Measurements from ENCODE around the gene SPNS2.

SPNS2 gene

DNA sequence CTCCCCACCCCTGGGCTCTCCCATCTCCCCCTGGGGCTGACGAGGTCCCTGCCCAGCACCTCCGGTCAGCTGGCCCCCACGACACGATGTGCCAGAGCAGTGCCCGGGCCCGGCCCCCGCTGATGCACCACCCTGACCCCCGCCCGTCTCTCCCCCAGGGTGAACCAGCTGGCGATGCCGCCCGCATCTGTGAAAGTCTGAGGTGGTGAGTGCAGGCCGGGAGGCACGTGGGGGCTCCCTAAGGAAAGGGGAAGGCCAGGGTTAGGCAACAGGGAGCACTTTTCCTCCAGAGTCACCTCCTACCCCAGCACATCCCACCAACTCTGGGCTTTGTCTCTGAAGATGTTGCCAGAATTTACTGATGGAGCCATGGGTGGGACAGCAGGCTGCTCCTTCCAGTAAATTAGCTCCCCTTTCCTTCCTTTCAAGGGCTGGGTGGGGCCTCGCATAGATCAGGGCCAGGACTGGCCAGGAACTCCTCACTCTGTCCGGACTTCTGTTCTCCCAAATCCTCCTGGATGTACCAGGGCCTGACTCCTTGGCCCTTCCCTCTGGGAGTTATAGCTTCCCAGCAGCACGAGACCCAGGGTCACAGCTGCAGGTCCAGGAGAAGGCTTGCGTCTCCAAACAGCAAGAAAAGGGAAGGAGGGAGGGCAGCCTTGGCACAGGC, 38.2 kb downstream of the SPNS2 start:
- no peaks in the 10 kb centered on the region for H4K20me1 ChIP-seq (ENCODE audit: insufficient read depth, low read length, poor library complexity, severe bottlenecking)
- no peaks in the 10 kb centered on the region for H3K27me3 ChIP-seq (ENCODE audit: insufficient read depth, low read length, poor library complexity, severe bottlenecking)
- H2AFZ ChIP-seq (ENCODE audit: low read length) = no peak overlapping the region
- peaks cover 14% of the 10 kb centered on the region; the same call in 1 of the 2 replicates for H3K36me3 ChIP-seq (ENCODE audit: insufficient read depth, low read length)
- no peak overlapping the region for H3K4me2 ChIP-seq (ENCODE audit: low read depth, low read length, poor library complexity, severe bottlenecking)
- no peaks in the 10 kb centered on the region for H3K4me1 ChIP-seq (ENCODE audit: insufficient read depth, low read length, poor library complexity, severe bottlenecking)
- no peaks in the 10 kb centered on the region for H3K9me2 ChIP-seq (replicated peaks; ENCODE audit: low read depth, low read length)
- no peak for TF ChIP-seq EZH2phosphoT487 (IDR thresholded peaks at IDR 0.05; ENCODE audit: borderline replicate concordance)
- TF ChIP-seq, protein P1, sequence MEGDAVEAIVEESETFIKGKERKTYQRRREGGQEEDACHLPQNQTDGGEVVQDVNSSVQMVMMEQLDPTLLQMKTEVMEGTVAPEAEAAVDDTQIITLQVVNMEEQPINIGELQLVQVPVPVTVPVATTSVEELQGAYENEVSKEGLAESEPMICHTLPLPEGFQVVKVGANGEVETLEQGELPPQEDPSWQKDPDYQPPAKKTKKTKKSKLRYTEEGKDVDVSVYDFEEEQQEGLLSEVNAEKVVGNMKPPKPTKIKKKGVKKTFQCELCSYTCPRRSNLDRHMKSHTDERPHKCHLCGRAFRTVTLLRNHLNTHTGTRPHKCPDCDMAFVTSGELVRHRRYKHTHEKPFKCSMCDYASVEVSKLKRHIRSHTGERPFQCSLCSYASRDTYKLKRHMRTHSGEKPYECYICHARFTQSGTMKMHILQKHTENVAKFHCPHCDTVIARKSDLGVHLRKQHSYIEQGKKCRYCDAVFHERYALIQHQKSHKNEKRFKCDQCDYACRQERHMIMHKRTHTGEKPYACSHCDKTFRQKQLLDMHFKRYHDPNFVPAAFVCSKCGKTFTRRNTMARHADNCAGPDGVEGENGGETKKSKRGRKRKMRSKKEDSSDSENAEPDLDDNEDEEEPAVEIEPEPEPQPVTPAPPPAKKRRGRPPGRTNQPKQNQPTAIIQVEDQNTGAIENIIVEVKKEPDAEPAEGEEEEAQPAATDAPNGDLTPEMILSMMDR (conservative IDR thresholded peaks at IDR 0.05; ENCODE audit: low read length) = no peak
- H3K4me3 ChIP-seq (ENCODE audit: low read length, poor library complexity, severe bottlenecking) = no peak overlapping the region
- no peaks in the 10 kb centered on the region for H3K79me2 ChIP-seq (ENCODE audit: insufficient read depth, low read length)
- no peak overlapping the region for H3K9ac ChIP-seq (ENCODE audit: low read depth, low read length, poor library complexity, severe bottlenecking)
- no peaks in the 10 kb centered on the region for H3K9me3 ChIP-seq (ENCODE audit: insufficient read depth, low read depth, low read length)
- no peaks in the 10 kb centered on the region for H3F3A ChIP-seq (ENCODE audit: low read depth)

DNA sequence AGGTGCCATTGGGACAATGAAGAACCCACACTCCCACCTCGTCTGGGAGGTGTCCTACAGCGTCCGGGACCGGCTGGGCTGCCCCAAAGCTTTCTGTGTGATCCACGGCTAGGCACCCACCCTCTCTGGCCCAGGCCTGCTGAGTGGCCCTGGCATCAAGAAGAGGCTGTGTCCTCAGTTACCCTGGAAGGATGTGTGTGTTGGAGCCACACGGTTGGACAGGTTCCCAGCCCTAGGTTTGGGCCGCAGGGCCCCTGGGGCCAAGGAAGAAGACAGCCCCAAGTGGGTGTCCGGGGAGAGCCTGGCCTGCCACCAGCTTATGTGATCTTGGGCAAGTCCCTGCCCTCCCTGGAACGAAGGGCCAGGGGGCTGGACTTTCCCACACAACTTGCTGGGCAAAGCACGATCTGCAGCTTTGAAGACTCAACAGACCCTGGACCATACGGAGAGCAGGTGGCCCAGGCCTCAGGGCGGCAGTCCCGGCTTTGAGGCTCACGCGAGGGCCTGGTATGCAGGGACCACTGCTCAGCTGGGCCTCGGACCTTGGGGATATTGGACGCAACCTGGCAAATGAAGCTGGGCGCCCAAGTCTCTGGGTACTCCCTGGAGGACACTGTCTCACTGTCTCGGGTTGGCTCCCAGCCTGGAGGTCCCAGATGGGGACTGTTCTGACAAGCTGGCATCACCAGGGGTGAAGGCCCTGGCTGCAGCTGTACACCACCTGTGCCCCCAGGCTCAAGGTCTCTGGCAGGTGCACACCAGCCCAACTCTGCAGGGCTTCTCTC, 39.0 kb downstream of the SPNS2 start:
- Histone ChIP-seq H3K36me3 (ENCODE audit: insufficient read depth, low read length) (peaks cover 15% of the 10 kb centered on the region; the same call in 1 of the 2 replicates), H3K9me3 (ENCODE audit: insufficient read depth, low read depth, low read length) (no peaks in the 10 kb centered on the region), H3K27me3 (ENCODE audit: insufficient read depth, low read length, poor library complexity, severe bottlenecking) (no peaks in the 10 kb centered on the region), H3K4me3 (ENCODE audit: low read length, poor library complexity, severe bottlenecking) (no peak overlapping the region), H3F3A (ENCODE audit: low read depth) (no peaks in the 10 kb centered on the region), H4K20me1 (ENCODE audit: insufficient read depth, low read length, poor library complexity, severe bottlenecking) (no peaks in the 10 kb centered on the region), H3K4me2 (ENCODE audit: low read depth, low read length, poor library complexity, severe bottlenecking) (no peak overlapping the region), H3K4me1 (ENCODE audit: insufficient read depth, low read length, poor library complexity, severe bottlenecking) (no peaks in the 10 kb centered on the region), H2AFZ (ENCODE audit: low read length) (no peak overlapping the region), H3K9me2 (replicated peaks; ENCODE audit: low read depth, low read length) (no peaks in the 10 kb centered on the region), H3K9ac (ENCODE audit: low read depth, low read length, poor library complexity, severe bottlenecking) (no peak overlapping the region), H3K79me2 (ENCODE audit: insufficient read depth, low read length) (no peaks in the 10 kb centered on the region)
- no peak for TF ChIP-seq EZH2phosphoT487 (IDR thresholded peaks at IDR 0.05; ENCODE audit: borderline replicate concordance)
- TF ChIP-seq, protein P1 (conservative IDR thresholded peaks at IDR 0.05; ENCODE audit: low read length) = no peak

DNA sequence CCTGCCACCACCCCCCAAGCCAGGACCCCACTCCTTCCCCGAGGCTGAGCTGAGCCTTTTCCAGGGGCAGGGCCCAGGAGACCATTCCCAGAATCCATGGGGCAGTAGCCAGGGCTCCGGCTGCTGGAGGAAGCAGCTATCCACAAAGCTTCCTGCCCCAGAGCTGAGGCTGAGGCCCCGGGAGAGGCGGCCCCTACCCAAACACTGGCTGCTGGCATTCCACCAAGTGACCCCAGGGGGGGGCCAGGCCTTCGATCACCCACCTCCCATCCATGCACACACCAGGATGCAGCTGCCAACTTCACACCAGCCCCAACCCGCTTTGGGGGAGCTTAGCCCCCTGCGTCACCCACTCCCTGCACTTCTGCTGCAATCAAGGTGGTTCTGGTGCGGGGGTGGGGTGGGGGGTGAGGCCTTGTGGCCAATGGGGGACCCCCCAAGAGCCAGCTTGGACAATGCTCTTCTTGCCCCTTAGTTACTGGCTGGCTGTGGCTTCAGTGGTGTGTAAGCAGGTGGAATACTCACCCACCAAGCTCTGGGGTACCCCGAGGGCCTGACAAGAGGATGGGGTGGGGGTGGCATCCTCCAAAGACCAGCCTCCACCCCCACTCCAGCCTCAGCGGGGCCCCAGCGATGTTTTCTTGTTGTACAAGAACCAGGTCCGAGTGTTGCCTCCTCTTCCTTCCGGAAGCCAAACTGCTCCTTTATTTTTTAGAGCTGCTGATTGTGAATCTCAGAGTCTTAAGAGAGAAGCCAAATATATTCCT, 39.7 kb downstream of the SPNS2 start:
- Histone ChIP-seq H3K9me2 (replicated peaks; ENCODE audit: low read depth, low read length) (no peaks in the 10 kb centered on the region), H3K4me2 (ENCODE audit: low read depth, low read length, poor library complexity, severe bottlenecking) (no peak overlapping the region), H3F3A (ENCODE audit: low read depth) (no peaks in the 10 kb centered on the region), H3K4me3 (ENCODE audit: low read length, poor library complexity, severe bottlenecking) (no peak overlapping the region), H3K9me3 (ENCODE audit: insufficient read depth, low read depth, low read length) (no peaks in the 10 kb centered on the region), H3K9ac (ENCODE audit: low read depth, low read length, poor library complexity, severe bottlenecking) (no peak overlapping the region), H3K79me2 (ENCODE audit: insufficient read depth, low read length) (no peaks in the 10 kb centered on the region), H3K27me3 (ENCODE audit: insufficient read depth, low read length, poor library complexity, severe bottlenecking) (no peaks in the 10 kb centered on the region), H3K36me3 (ENCODE audit: insufficient read depth, low read length) (peaks cover 12% of the 10 kb centered on the region; the same call in 1 of the 2 replicates), H3K4me1 (ENCODE audit: insufficient read depth, low read length, poor library complexity, severe bottlenecking) (no peaks in the 10 kb centered on the region), H2AFZ (ENCODE audit: low read length) (no peak overlapping the region), H4K20me1 (ENCODE audit: insufficient read depth, low read length, poor library complexity, severe bottlenecking) (no peaks in the 10 kb centered on the region)
- TF ChIP-seq, protein P1 (conservative IDR thresholded peaks at IDR 0.05; ENCODE audit: low read length) = no peak
- TF ChIP-seq EZH2phosphoT487 (IDR thresholded peaks at IDR 0.05; ENCODE audit: borderline replicate concordance) = no peak
